Vagina (tissue), 2 donors: ENCODE data around the gene DDX55.

Experiments
- CTCF ChIP-seq, 3 experiments: fragments of 450-650 bp in 2 of 3; fragments of 200-600 bp in 1 of 3; sonication (generic) in 1 of 3; IDR thresholded peaks; one replicate each; pipeline ENCODE4 v1.5.1; 2017 to 2019; ENCODE audit warnings: antibody characterized with exemption in 3 of 3, mild to moderate bottlenecking in 2 of 3, moderate library complexity in 2 of 3
- POLR2A ChIP-seq, 2 donors: fragments of 450-650 bp; IDR thresholded peaks; one replicate each; pipeline ENCODE4 v1.6.1; 2017; ENCODE audit warnings: antibody characterized with exemption in 2 of 2, mild to moderate bottlenecking in 2 of 2, moderate library complexity in 2 of 2

- TF ChIP-seq CTCF (IDR thresholded peaks at IDR 0.05), result no peak
- no peak for TF ChIP-seq POLR2A (IDR thresholded peaks at IDR 0.05)
Observed at GRCh38 chr12:123578243-123578642, 23.7 kb upstream of the DDX55 start.
